HEK293T (cell line): ENCODE results near the gene POLL.

Experiments used
- CTCF ChIA-PET: fragments of 350-600 bp; formaldehyde crosslinking; extraction: SDS; loops from one replicate; lab custom pipeline; 2021; ENCODE audit warnings: antibody characterized with exemption, inconsistent platforms; lab: Yijun Ruan, JAX
- POLR2A ChIA-PET: fragments of 350-600 bp; formaldehyde crosslinking; extraction: SDS; loops from one replicate; lab custom pipeline; 2020; ENCODE audit warnings: antibody characterized with exemption, inconsistent platforms; lab: Yijun Ruan, JAX
- DNase-seq: peaks from one replicate; pipeline ENCODE4 v3.0.0; 2012; ENCODE audit warnings: mixed read lengths; ENCODE audit errors: extremely low spot score
- ARNT ChIP-seq: fragments of 450-650 bp; IDR thresholded peaks from 2 replicates; pipeline ENCODE4 v1.6.1; 2017; ENCODE audit warnings: mild to moderate bottlenecking
- BHLHE40 ChIP-seq: fragments of 450-650 bp; IDR thresholded peaks from 2 replicates; pipeline ENCODE4 v1.6.1; 2016; ENCODE audit warnings: mild to moderate bottlenecking, moderate library complexity, borderline replicate concordance
- CTBP1 ChIP-seq: fragments of 450-650 bp; IDR thresholded peaks from 2 replicates; pipeline ENCODE4 v1.6.1; 2016; ENCODE audit warnings: borderline replicate concordance
- ELF4 ChIP-seq: fragments of 450-650 bp; IDR thresholded peaks from 2 replicates; pipeline ENCODE4 v1.6.1; 2017; ENCODE audit warnings: antibody characterized with exemption
- FOXA1 ChIP-seq: fragments of 450-650 bp; IDR thresholded peaks from 2 replicates; pipeline ENCODE4 v1.6.1; 2016; ENCODE audit warnings: mild to moderate bottlenecking
- FOXK2 ChIP-seq: fragments of 450-650 bp; IDR thresholded peaks from 2 replicates; pipeline ENCODE4 v1.6.1; 2016; ENCODE audit warnings: mild to moderate bottlenecking
- FOXM1 ChIP-seq: fragments of 450-650 bp; IDR thresholded peaks from 2 replicates; pipeline ENCODE4 v1.6.1; 2017; ENCODE audit warnings: mild to moderate bottlenecking, borderline replicate concordance
- HDGF ChIP-seq: fragments of 450-650 bp; IDR thresholded peaks from 2 replicates; pipeline ENCODE4 v1.6.1; 2017; ENCODE audit warnings: antibody characterized with exemption, borderline replicate concordance
- L3MBTL2 ChIP-seq: fragments of 450-650 bp; conservative IDR thresholded peaks from 2 replicates; pipeline ENCODE4 v1.6.1; 2016; ENCODE audit warnings: mild to moderate bottlenecking
- LEF1 ChIP-seq: fragments of 450-650 bp; IDR thresholded peaks from 2 replicates; pipeline ENCODE4 v1.6.1; 2017; ENCODE audit warnings: mild to moderate bottlenecking, borderline replicate concordance
- NFRKB ChIP-seq: fragments of 450-650 bp; IDR thresholded peaks from 2 replicates; pipeline ENCODE4 v1.6.1; 2016; ENCODE audit warnings: mild to moderate bottlenecking, moderate library complexity
- PKNOX1 ChIP-seq: fragments of 450-650 bp; IDR thresholded peaks from 2 replicates; pipeline ENCODE4 v1.6.1; 2016
- SP1 ChIP-seq: fragments of 450-650 bp; IDR thresholded peaks from 2 replicates; pipeline ENCODE4 v1.6.1; 2017
- SUZ12 ChIP-seq: fragments of 450-650 bp; IDR thresholded peaks from 2 replicates; pipeline ENCODE4 v1.6.1; 2016; ENCODE audit warnings: mild to moderate bottlenecking
- TARDBP ChIP-seq: fragments of 450-650 bp; IDR thresholded peaks from 2 replicates; pipeline ENCODE4 v1.6.1; 2016
- ZNF384 ChIP-seq: fragments of 450-650 bp; IDR thresholded peaks from 2 replicates; pipeline ENCODE4 v1.6.1; 2016

The POLL gene

GRCh38 chr10:101565370-101565900, 22.6 kb downstream of the POLL start:
- ChIA-PET CTCF (no interaction called here), POLR2A (no interaction called here)
- no peak for DNase-seq
- TF ChIP-seq SP1 (no peak), HDGF (no peak), SUZ12 (no peak)

- TF ChIP-seq FOXA1 (no peak), SP1 (no peak), CTBP1 (no peak), BHLHE40 (no peak), ZNF384 (no peak), FOXK2 (no peak), TARDBP (no peak), NFRKB (no peak), FOXM1 (no peak), LEF1 (no peak), ARNT (no peak), PKNOX1 (no peak), HDGF (no peak), ELF4 (no peak), L3MBTL2 (no peak), SUZ12 (no peak)
- ChIA-PET CTCF (no interaction called here), POLR2A (no interaction called here)
- no peak for DNase-seq
These were observed 23.5 kb downstream of the POLL start for GRCh38 chr10:101564490-101564991.

GRCh38 chr10:101563497-101564040, 24.5 kb downstream of the POLL start:
- no peak for TF ChIP-seq LEF1
- TF ChIP-seq BHLHE40, result no peak
- no peak for TF ChIP-seq CTBP1
- no peak for TF ChIP-seq FOXK2
- no peak for TF ChIP-seq ARNT
- TF ChIP-seq SUZ12, result no peak
- TF ChIP-seq ZNF384, result no peak
- TF ChIP-seq FOXM1, result no peak
- no peak for TF ChIP-seq PKNOX1
- no peak for TF ChIP-seq ELF4
- TF ChIP-seq SP1, result no peak
- TF ChIP-seq L3MBTL2, result no peak
- no peak for TF ChIP-seq NFRKB
- TF ChIP-seq FOXA1, result no peak
- TF ChIP-seq HDGF, result no peak
- no peak for TF ChIP-seq TARDBP
- ChIA-PET CTCF (no interaction called here), POLR2A (no interaction called here)
- no peak for DNase-seq

GRCh38 chr10:101563007-101563406, 25.1 kb downstream of the POLL start:
- CTCF ChIA-PET, result interaction anchor here (0.9 kb wide), 1 partner anchor 212 kb away, joined by 3 read pairs; no protein-coding TSS in a partner anchor
- POLR2A ChIA-PET, result no interaction called here

GRCh38 chr10:101562231-101562630, 25.8 kb downstream of the POLL start:
- ChIA-PET CTCF (interaction anchor here (0.6 to 0.9 kb wide), 2 partner anchors 30 to 213 kb away, joined by 3 to 4 read pairs; no protein-coding TSS in a partner anchor), POLR2A (no interaction called here)
- TF ChIP-seq HDGF (no peak), LEF1 (no peak), TARDBP (no peak), FOXM1 (no peak), FOXK2 (no peak), SP1 (no peak), ELF4 (no peak), PKNOX1 (no peak), L3MBTL2 (no peak), SUZ12 (no peak), NFRKB (no peak), ZNF384 (no peak), CTBP1 (no peak), FOXA1 (no peak), ARNT (no peak), BHLHE40 (no peak)
- no peak for DNase-seq

More at GRCh38 chr10:101563007-101563406, 25.1 kb downstream of the POLL start:
- no peak for DNase-seq
- TF ChIP-seq HDGF (no peak), ARNT (no peak), FOXM1 (no peak), BHLHE40 (no peak), TARDBP (no peak), L3MBTL2 (no peak), ELF4 (no peak), LEF1 (no peak), SUZ12 (no peak), PKNOX1 (no peak), SP1 (no peak), CTBP1 (no peak)
